Mesenchymal stem cell (in vitro differentiated cells and primary cell): ENCODE results near the gene VWA7.

Experiments used
- DNase-seq: peaks from one replicate; pipeline ENCODE4 v3.0.0-alpha.2; 2013
- H2AFZ ChIP-seq: one replicate; pipeline ENCODE4 v1.6.1; 2013; ENCODE audit warnings: low read depth, mild to moderate bottlenecking, control low read depth, inconsistent platforms, low read length, moderate library complexity
- H2AK5ac ChIP-seq: 2 replicates; pipeline ENCODE4 v1.6.1; 2013; ENCODE audit warnings: low read length, moderate library complexity, mild to moderate bottlenecking, inconsistent platforms; ENCODE audit not compliant: severe bottlenecking
- H2BK120ac ChIP-seq: one replicate; pipeline ENCODE4 v1.6.1; 2013; ENCODE audit warnings: low read depth, mild to moderate bottlenecking, inconsistent platforms, low read length, moderate library complexity
- H2BK12ac ChIP-seq, 2 experiments: one replicate each; pipeline ENCODE4 v1.6.1; 2013; ENCODE audit warnings: inconsistent platforms in 2 of 2, low read length in 2 of 2, mild to moderate bottlenecking in 2 of 2, moderate library complexity in 2 of 2, control low read depth in 1 of 2
- H2BK15ac ChIP-seq: one replicate; pipeline ENCODE4 v1.6.1; 2013; ENCODE audit warnings: mild to moderate bottlenecking, low read depth, inconsistent platforms; ENCODE audit not compliant: poor library complexity, severe bottlenecking
- H2BK5ac ChIP-seq: 2 replicates; pipeline ENCODE4 v1.6.1; 2013; ENCODE audit warnings: low read depth, mild to moderate bottlenecking, low read length, control low read depth, inconsistent platforms; ENCODE audit not compliant: poor library complexity, severe bottlenecking
- H3K14ac ChIP-seq, 2 experiments: one replicate each; pipeline ENCODE4 v1.6.1; 2013; ENCODE audit warnings: inconsistent platforms in 2 of 2, low read length in 2 of 2, control low read depth in 1 of 2, mild to moderate bottlenecking in 1 of 2, moderate library complexity in 1 of 2
- H3K18ac ChIP-seq, 2 experiments: one replicate each; pipeline ENCODE4 v1.6.1; 2013; ENCODE audit warnings: inconsistent platforms in 2 of 2, low read length in 2 of 2, control low read depth in 1 of 2, low read depth in 1 of 2, mild to moderate bottlenecking in 1 of 2
- H3K23ac ChIP-seq, 2 experiments: one replicate each; pipeline ENCODE4 v1.6.1; 2013; ENCODE audit warnings: inconsistent platforms in 2 of 2, low read length in 2 of 2, mild to moderate bottlenecking in 2 of 2, moderate library complexity in 2 of 2, control low read depth in 1 of 2
- H3K27ac ChIP-seq: 2 replicates; pipeline ENCODE4 v1.5.1; 2013; ENCODE audit warnings: mild to moderate bottlenecking, moderate library complexity, low read length, control low read depth, inconsistent platforms; ENCODE audit not compliant: poor library complexity, severe bottlenecking
- H3K27me3 ChIP-seq, 2 experiments: 2 replicates each; pipeline versions ENCODE4 v1.6.1 to v1.7.0; 2013; ENCODE audit warnings: low read length in 2 of 2, mild to moderate bottlenecking in 2 of 2, moderate library complexity in 2 of 2, control low read depth in 1 of 2, inconsistent platforms in 1 of 2; ENCODE audit not compliant: control insufficient read depth in 1 of 2, insufficient read depth in 1 of 2
- H3K36me3 ChIP-seq, 2 experiments: 2 replicates each; pipeline versions ENCODE4 v1.6.1 to v1.7.0; 2013; ENCODE audit warnings: low read length in 2 of 2, control low read depth in 1 of 2, inconsistent platforms in 1 of 2, low read depth in 1 of 2, mild to moderate bottlenecking in 1 of 2; ENCODE audit not compliant: insufficient read depth in 2 of 2, control insufficient read depth in 1 of 2
- H3K4ac ChIP-seq, 2 experiments: one replicate each; pipeline ENCODE4 v1.6.1; 2013; ENCODE audit warnings: inconsistent platforms in 2 of 2, low read length in 2 of 2, mild to moderate bottlenecking in 2 of 2, moderate library complexity in 2 of 2, control low read depth in 1 of 2, low read depth in 1 of 2
- H3K4me1 ChIP-seq: 2 replicates; pipeline ENCODE4 v1.6.1; 2013; ENCODE audit warnings: low read depth, low read length, control low read depth; ENCODE audit not compliant: control insufficient read depth, insufficient read depth
- H3K4me2 ChIP-seq: 2 replicates; pipeline ENCODE4 v1.6.1; 2013; ENCODE audit warnings: low read length, mild to moderate bottlenecking, inconsistent platforms; ENCODE audit not compliant: poor library complexity, severe bottlenecking
- H3K4me3 ChIP-seq, 2 experiments: 2 replicates each; pipeline versions ENCODE4 v1.5.1 to v1.7.0; 2013; ENCODE audit warnings: low read length in 2 of 2, mild to moderate bottlenecking in 2 of 2, control low read depth in 1 of 2, low read depth in 1 of 2; ENCODE audit not compliant: insufficient read depth in 1 of 2
- H3K79me1 ChIP-seq: replicated peaks from 2 replicates; pipeline ENCODE4 v1.6.1; 2013; ENCODE audit warnings: mild to moderate bottlenecking, control low read depth, low read length, inconsistent platforms; ENCODE audit not compliant: poor library complexity, severe bottlenecking
- H3K9ac ChIP-seq: 2 replicates; pipeline ENCODE4 v1.7.0; 2013; ENCODE audit warnings: mild to moderate bottlenecking, low read length, moderate library complexity
- H3K9me3 ChIP-seq: 2 replicates; pipeline ENCODE4 v1.7.0; 2013; ENCODE audit warnings: mild to moderate bottlenecking, low read length; ENCODE audit not compliant: control insufficient read depth
- H4K8ac ChIP-seq: one replicate; pipeline ENCODE4 v1.6.1; 2013; ENCODE audit warnings: inconsistent platforms, mild to moderate bottlenecking, low read length, moderate library complexity
- H4K91ac ChIP-seq: one replicate; pipeline ENCODE4 v1.6.1; 2013; ENCODE audit warnings: mild to moderate bottlenecking, low read length, inconsistent platforms
- WGBS: methylation state at CpG from one replicate; pipeline ENCODE4 v1.1.7; 2013; ENCODE audit warnings: mixed read lengths; 5-methylcytosine and 5-hydroxymethylcytosine counted together

The VWA7 gene

DNA sequence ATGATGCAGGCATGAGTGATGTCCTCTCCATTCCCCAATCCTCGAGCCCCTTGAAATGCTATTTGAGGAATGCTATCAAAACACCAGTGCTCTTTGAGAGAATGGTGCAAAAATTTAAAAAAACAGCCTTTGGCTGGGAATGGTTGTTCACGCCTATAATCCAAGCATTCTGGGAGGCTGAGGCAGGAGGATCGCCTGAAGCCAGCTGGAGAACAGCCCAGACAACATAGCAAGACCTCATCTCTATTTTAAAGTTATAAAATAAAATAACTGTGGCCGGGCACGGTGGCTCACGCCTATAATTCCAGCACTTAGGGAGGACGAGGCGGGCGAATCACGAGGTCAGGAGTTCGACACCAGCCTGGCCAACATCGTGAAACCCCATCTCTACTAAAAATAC lies 22.7 kb upstream of the VWA7 start:
- peaks cover 4% of the 10 kb centered on the region for H3K4me1 ChIP-seq
- no peak overlapping the region for H3K14ac ChIP-seq
- H3K27me3 ChIP-seq, result no peaks in the 10 kb centered on the region
- peak overlapping the region; percentile 11 for H3K9ac ChIP-seq
- no peak overlapping the region for H3K4ac ChIP-seq
- H3K18ac ChIP-seq, result no peak overlapping the region
- H3K23ac ChIP-seq, result no peak overlapping the region
- WGBS, result over 99% methylated on average over 11 of the region's 12 CpGs
- peaks cover 10% of the 10 kb centered on the region for H3K79me1 ChIP-seq
- no peak overlapping the region for H3K4me3 ChIP-seq
- H2AFZ ChIP-seq, result no peak overlapping the region
- no peak overlapping the region for H4K8ac ChIP-seq
- H3K27ac ChIP-seq, result no peak overlapping the region
- peaks cover 7 to 23% of the 10 kb centered on the region in 2 experiments for H3K36me3 ChIP-seq
- no peak overlapping the region for H2AK5ac ChIP-seq
- H2BK120ac ChIP-seq, result no peak overlapping the region
- H2BK5ac ChIP-seq, result no peak overlapping the region
- DNase-seq, result no peak
- no peak overlapping the region for H4K91ac ChIP-seq
- no peak overlapping the region for H2BK15ac ChIP-seq
- no peak overlapping the region for H3K4me2 ChIP-seq
- no peaks in the 10 kb centered on the region for H3K9me3 ChIP-seq
- no peak overlapping the region for H2BK12ac ChIP-seq

- peak overlapping the region in 1 of 2 experiments; percentile 34 for H3K18ac ChIP-seq
- H3K4me2 ChIP-seq, result no peak overlapping the region
Measured at GRCh38 chr6:31797588-31797987, 20.5 kb upstream of the VWA7 start.

DNA sequence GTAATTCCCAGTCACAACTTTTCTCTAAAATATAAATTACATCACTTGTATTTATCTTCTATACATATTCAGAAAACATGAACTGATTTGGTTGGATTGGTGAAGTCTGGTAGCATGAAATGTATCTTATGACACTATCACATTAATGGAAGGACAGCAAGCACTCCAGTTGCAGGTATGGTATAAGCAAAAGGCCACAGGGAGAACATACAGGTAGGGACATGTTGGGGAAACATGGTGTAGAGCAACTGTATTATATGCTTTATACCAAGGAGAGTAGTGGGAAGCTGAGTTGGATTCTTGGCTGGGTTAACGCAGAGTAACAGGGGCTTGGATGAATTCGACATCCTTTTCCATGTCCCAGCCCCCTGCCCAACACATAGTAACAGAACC lies 19.9 kb upstream of the VWA7 start:
- Histone ChIP-seq H3K23ac (no peak overlapping the region), H2BK120ac (no peak overlapping the region), H4K8ac (no peak overlapping the region), H2AFZ (no peak overlapping the region), H3K4me3 (no peak overlapping the region), H3K79me1 (peaks cover 10% of the 10 kb centered on the region), H2AK5ac (no peak overlapping the region), H2BK12ac (no peak overlapping the region), H3K27ac (peak overlapping the region; percentile 15), H3K27me3 (no peaks in the 10 kb centered on the region), H3K4ac (no peak overlapping the region), H3K9me3 (no peaks in the 10 kb centered on the region), H2BK15ac (no peak overlapping the region), H3K9ac (no peak overlapping the region), H2BK5ac (no peak overlapping the region), H3K14ac (no peak overlapping the region), H4K91ac (no peak overlapping the region), H3K4me1 (peaks cover 12% of the 10 kb centered on the region), H3K36me3 (peaks cover 9 to 26% of the 10 kb centered on the region in 2 experiments), H3K4me2 (no peak overlapping the region), H3K18ac (no peak overlapping the region)
- WGBS, result no CpG with 5 or more reads among the region's 2 CpGs
- DNase-seq, result no peak

More at GRCh38 chr6:31797588-31797987, 20.5 kb upstream of the VWA7 start:
- Histone ChIP-seq H3K4me1 (peaks cover 7% of the 10 kb centered on the region), H2AK5ac (no peak overlapping the region), H2BK15ac (no peak overlapping the region), H3K4me3 (no peak overlapping the region), H3K9ac (no peak overlapping the region), H2BK12ac (no peak overlapping the region), H2BK120ac (no peak overlapping the region), H3K27ac (no peak overlapping the region), H3K23ac (peak overlapping the region in 1 of 2 experiments; percentile 24), H3K4ac (no peak overlapping the region), H3K27me3 (no peaks in the 10 kb centered on the region), H4K91ac (no peak overlapping the region), H3K79me1 (peaks cover 4% of the 10 kb centered on the region), H4K8ac (no peak overlapping the region), H3K14ac (no peak overlapping the region), H2BK5ac (no peak overlapping the region), H2AFZ (no peak overlapping the region), H3K9me3 (no peaks in the 10 kb centered on the region), H3K36me3 (peaks cover 3 to 25% of the 10 kb centered on the region in 2 experiments)
- WGBS, result 96% methylated on average over 5 of the region's 5 CpGs
- DNase-seq, result no peak

GRCh38 chr6:31795616-31796298 lies 18.6 kb upstream of the VWA7 start, which contains the start of gene VARS1:
VARS1 (minus strand) TSS chr6:31795752; CDS start chr6:31795217, 535 bp downstream.
- peak within 1 kb of the TSS; percentile 99 for H4K8ac ChIP-seq
- peaks cover 15% of the 10 kb centered on the region for H3K4me1 ChIP-seq
- peaks cover 14% of the 10 kb centered on the region for H3K79me1 ChIP-seq
- peak within 1 kb of the TSS; percentile 94 to 97 for H3K18ac ChIP-seq
- peak within 1 kb of the TSS; percentile 93 for H2BK120ac ChIP-seq
- no peaks in the 10 kb centered on the region for H3K9me3 ChIP-seq
- H3K4me3 ChIP-seq, result peak within 1 kb of the TSS; percentile 74 to 98
- H3K36me3 ChIP-seq, result peaks cover 20 to 30% of the 10 kb centered on the region in 2 experiments
- peak within 1 kb of the TSS; percentile 70 for H2AK5ac ChIP-seq
- H3K14ac ChIP-seq, result peak within 1 kb of the TSS; percentile 88 to 93
- peak within 1 kb of the TSS; percentile 86 to 92 for H3K4ac ChIP-seq
- DNase-seq, result peak; percentile 87
- H2BK15ac ChIP-seq, result peak within 1 kb of the TSS; percentile 62
- 2% methylated on average over 70 of the region's 75 CpGs for WGBS
- peak within 1 kb of the TSS; percentile 55 for H2AFZ ChIP-seq
- H2BK5ac ChIP-seq, result peak within 1 kb of the TSS; percentile 99
- H4K91ac ChIP-seq, result peak within 1 kb of the TSS; percentile 99
- H3K27ac ChIP-seq, result peak within 1 kb of the TSS; percentile 85
- H3K4me2 ChIP-seq, result peak within 1 kb of the TSS; percentile 93
- H3K9ac ChIP-seq, result peak within 1 kb of the TSS; percentile 99
- peak within 1 kb of the TSS; percentile 41 to 86 for H2BK12ac ChIP-seq
- H3K27me3 ChIP-seq, result no peaks in the 10 kb centered on the region
- H3K23ac ChIP-seq, result peak within 1 kb of the TSS; percentile 79 to 95
